GM19025 (cell line): Measurements from ENCODE around the gene AHNAK2.
A peak's percentile ranks its signal among the peaks of the same experiment; 100 is the strongest.
"Not testable (repeated sequence)": the region's sequence is repeated elsewhere in the genome, so short reads cannot be mapped to it uniquely, and the experiment has no call there.

Experiments used
- ATAC-seq: cut with Tn5 transposase; IDR thresholded peaks from one replicate; pipeline ENCODE4 v1.9.1; 2021; ENCODE audit warnings: mild to moderate bottlenecking, low read depth, moderate library complexity; ENCODE audit not compliant: unreplicated experiment

Gene AHNAK2

GRCh38 chr14:104977681-104978653 lies at the start of gene AHNAK2:
Gene AHNAK2, minus strand, starts transcription at chr14:104978374. Its CDS starts 137 bp downstream, at chr14:104978237.
- no peak for ATAC-seq

GRCh38 chr14:105027718-105028117 lies 49.5 kb upstream of the AHNAK2 start:
- not testable (repeated sequence) for ATAC-seq

GRCh38 chr14:105026802-105027563 lies 48.8 kb upstream of the AHNAK2 start:
- ATAC-seq = no peak

GRCh38 chr14:105026033-105026785 lies 48.0 kb upstream of the AHNAK2 start:
- no peak for ATAC-seq

GRCh38 chr14:105025429-105025828 lies 47.3 kb upstream of the AHNAK2 start:
- no peak for ATAC-seq

GRCh38 chr14:105023791-105024480 lies 45.8 kb upstream of the AHNAK2 start:
- ATAC-seq = no peak

- ATAC-seq = no peak
Observed at GRCh38 chr14:105023144-105023543, 45.0 kb upstream of the AHNAK2 start.

GRCh38 chr14:105022276-105022670 lies 44.1 kb upstream of the AHNAK2 start:
- ATAC-seq = no peak

GRCh38 chr14:105021656-105022275 lies 43.6 kb upstream of the AHNAK2 start:
- ATAC-seq = no peak

GRCh38 chr14:105020815-105021655 lies 42.9 kb upstream of the AHNAK2 start, which contains the start of gene CDCA4:
Gene CDCA4, minus strand, starts transcription at chr14:105021083. Its CDS starts 9,154 bp downstream, at chr14:105011929.
- peak; percentile 80 for ATAC-seq

- peak; percentile 16 for ATAC-seq
Observed at GRCh38 chr14:105019861-105020814, 42.0 kb upstream of the AHNAK2 start.

GRCh38 chr14:105018414-105018813 lies 40.2 kb upstream of the AHNAK2 start:
- no peak for ATAC-seq

- ATAC-seq = no peak
Observed at GRCh38 chr14:105015905-105016304, 37.7 kb upstream of the AHNAK2 start.

- no peak for ATAC-seq
Observed at GRCh38 chr14:105015242-105015641, 37.1 kb upstream of the AHNAK2 start.

- ATAC-seq = no peak
Observed at GRCh38 chr14:105014631-105015030, 36.5 kb upstream of the AHNAK2 start.

- ATAC-seq = no peak
Observed at GRCh38 chr14:105014032-105014431, 35.9 kb upstream of the AHNAK2 start.

GRCh38 chr14:105013150-105013785 lies 35.1 kb upstream of the AHNAK2 start:
- no peak for ATAC-seq
